GM19438 (cell line): ENCODE data around the gene RIPOR2.
"Not testable (repeated sequence)": the region's sequence is repeated elsewhere in the genome, so short reads cannot be mapped to it uniquely, and the experiment has no call there.

Source experiments
- ATAC-seq: cut with Tn5 transposase; IDR thresholded peaks from one replicate; pipeline ENCODE4 v1.9.1; 2021; ENCODE audit warnings: low read depth; ENCODE audit not compliant: unreplicated experiment

RIPOR2 gene

DNA sequence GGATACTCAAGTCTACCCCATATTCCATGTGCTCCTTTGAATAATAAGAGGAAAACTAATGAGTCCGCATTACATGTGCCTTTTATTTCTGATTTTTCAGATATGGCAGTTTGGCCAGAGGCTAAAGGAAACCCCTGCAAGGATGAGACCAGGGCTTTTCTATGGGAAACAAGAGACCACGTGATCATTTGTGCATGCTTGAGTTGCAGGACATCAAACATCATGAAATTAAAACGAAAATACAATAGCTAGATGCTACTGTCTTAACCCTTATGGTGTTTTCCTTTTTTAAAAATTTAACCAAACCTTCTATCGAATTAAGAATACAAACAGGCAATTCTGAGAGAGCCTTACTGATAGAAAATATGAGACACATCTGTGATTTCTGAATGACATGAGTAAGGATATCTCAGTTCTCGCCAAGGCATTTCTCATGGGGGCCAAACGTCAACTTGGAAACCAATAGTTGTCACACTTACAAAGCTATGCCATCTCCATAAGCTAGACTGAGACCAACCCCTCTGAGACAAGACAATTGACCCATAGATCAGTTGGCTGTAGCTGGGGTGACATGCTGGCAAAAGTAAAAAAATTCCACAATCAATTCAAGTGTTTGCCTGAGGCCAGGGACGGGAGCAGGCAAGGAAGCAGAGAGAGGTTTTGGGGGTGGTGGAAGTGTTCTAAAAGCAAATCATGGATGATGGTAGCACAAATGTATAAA, 52.8 kb downstream of the RIPOR2 start:
- ATAC-seq, result no peak

DNA sequence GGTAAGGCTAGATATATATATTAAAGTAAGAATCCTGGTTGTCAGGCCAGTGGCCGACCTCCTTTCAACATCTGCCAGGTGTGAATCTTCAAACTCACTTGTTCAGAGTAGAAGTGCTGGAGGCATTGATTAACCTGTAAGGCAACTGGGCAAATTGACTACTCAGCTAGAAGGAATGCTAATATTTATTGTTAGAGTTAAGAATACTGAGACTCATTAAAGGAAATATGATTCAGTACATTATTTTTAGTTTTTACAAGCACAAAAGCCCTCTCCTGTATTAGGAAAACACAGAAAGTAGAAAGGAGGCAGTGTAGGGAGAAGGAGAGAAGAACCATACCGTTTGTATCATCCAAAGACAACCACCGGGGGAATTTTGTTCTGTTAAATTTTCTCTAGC, 53.5 kb downstream of the RIPOR2 start:
- no peak for ATAC-seq

DNA sequence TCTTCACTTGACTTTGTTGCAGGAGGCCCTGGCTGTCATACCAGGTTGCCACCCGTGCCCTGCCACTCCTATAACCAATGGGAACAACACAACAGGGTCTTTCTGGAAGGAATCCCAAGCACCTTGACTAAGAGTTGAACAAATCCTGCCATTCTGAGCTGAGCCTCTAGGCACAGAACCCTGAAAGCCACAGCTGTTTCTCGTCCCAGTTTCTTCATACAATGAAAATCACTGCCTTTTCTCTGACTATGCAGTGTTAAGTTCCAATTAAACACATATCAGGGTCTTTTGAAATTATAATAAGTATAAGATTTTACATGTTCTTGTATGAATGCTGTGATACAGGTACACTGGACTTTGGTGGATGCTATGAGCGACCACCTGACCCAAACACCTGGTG, 54.4 kb downstream of the RIPOR2 start:
- no peak for ATAC-seq

DNA sequence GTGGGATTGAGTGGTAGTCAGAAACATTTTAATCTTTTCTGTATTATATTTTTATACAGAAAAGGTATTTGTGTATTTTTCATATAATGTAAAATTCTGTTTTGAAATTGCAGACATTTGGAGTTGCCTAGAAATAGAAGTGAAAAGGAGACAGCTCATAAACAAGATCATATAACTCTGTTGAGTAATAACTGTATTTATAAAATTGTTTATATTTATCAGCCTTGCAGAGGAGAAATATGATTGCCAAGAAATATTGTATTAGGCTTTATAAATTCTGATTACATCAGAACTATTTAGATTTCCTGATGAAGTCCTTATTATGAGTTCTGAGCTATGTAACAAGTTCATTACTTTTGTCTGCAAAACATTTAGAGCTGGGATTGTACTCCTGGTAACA, 55.3 kb downstream of the RIPOR2 start:
- no peak for ATAC-seq

- no peak for ATAC-seq
These were observed 56.4 kb downstream of the RIPOR2 start for GRCh38 chr6:24879351-24879750.

GRCh38 chr6:24877747-24878146, 58.0 kb downstream of the RIPOR2 start:
- ATAC-seq, result not testable (repeated sequence)

- ATAC-seq, result no peak
These were observed 59.0 kb downstream of the RIPOR2 start for GRCh38 chr6:24876499-24877465.

DNA sequence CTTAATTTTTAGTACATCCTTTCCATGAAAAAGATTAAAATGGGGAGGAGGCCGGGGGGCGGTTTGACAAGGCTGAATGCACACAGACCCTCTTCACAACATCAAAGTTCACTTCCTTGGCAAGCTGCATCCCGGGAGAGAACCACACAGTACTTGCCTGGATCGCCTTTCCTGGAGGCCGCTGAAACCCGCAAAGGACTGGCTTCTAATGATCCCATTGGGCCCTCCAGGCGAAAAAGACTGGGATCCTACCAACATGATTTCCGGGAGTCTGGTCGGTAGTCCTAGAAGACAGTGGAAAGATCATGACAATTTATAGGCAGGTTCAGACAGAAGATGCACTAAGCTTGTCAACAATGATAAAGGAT, 60.2 kb downstream of the RIPOR2 start:
- no peak for ATAC-seq

- ATAC-seq, result no peak
These were observed 60.8 kb downstream of the RIPOR2 start for GRCh38 chr6:24874776-24875533.

DNA sequence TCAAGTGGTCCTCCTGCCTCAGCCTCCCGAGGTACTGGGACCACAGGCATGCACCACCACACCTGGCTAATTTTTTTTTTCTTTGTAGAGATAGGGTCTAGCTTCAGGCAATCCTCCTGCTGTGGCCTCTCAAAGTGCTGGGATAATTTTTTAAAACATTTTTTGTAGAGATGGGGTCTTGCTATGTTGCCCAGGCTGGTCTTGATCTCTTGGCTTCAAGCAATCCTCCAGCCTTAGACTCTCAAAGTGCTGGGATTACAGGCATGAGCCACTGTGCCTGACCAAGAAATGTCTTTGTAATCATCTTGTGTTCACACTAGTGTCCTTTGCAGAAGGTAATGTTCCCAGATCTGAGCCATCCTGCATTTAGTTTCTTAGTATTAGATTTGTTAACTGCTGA, 61.6 kb downstream of the RIPOR2 start:
- no peak for ATAC-seq

DNA sequence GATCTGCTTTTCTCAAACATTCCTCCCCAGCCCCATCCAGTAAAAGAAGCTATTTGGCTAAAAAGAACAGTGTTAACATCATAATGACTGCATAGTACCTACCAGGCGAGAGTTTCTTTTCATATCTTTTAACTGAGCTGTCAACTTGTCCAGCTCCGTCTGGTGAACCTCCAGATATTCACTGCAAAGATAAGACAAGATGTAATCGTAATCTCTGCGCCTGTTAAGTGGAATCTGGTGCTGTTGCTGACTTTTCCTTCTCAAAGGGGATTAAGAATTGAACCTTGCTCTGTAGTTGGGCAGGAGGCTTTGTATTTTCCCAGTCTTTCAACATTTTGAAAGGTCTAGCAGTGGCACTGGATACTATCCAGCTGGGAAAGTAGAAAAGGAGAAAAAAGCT, 63.0 kb downstream of the RIPOR2 start:
- no peak for ATAC-seq

- no peak for ATAC-seq
These were observed 67.0 kb downstream of the RIPOR2 start for GRCh38 chr6:24868765-24869164.

- no peak for ATAC-seq
These were observed 68.6 kb downstream of the RIPOR2 start for GRCh38 chr6:24867104-24867703.

- no peak for ATAC-seq
These were observed 70.6 kb downstream of the RIPOR2 start for GRCh38 chr6:24865161-24865560.

- no peak for ATAC-seq
These were observed 71.4 kb downstream of the RIPOR2 start for GRCh38 chr6:24864343-24864742.

DNA sequence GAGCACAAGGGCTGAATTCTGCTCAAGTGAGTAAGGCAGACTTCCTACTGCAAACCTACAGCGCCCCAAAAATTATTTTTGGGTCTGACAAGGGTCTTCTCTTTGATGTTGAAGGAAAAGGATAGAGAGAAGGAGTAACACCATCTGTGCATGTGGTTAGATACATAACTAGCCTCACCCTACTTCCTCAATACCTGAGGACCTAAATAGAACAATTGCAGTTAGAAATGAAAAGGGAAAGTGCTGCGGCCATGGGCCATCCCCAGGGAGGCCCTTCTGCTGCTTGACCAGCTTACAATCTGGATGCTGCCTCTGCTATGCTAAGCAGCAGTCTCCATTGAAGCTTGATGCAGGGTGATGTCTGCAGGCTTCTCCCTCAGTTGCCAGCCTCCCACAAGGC, 73.8 kb downstream of the RIPOR2 start:
- ATAC-seq, result peak; percentile 65

DNA sequence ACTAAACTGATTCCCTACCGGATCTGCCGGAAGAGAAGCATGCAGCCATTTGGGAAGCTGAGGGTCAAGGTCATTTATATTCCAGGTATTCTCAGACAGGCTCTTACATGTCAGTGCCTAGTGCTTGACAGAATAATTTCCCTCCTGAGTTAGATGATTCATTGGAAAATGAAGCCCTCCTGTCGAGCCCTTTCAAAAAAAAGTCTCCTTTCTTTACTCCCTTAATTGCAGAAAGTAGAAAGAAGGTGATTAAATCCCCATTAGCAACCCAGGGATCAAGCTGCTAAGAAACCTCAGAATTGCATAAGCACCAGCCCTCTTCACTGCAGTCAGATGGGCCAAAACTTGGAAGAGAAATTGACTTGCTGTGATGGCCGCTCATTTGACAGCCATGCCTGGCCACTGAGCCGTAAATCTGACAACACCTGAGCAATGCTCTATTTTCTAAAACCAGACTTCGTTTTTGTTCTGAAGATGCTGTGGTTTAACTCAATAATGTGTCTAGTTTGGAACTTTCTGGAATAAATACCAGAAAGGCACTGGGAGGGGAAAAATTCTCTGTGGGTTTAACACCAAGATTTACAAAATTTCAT, 76.1 kb downstream of the RIPOR2 start:
- no peak for ATAC-seq

GRCh38 chr6:24859132-24859531, 76.6 kb downstream of the RIPOR2 start:
- no peak for ATAC-seq

GRCh38 chr6:24858177-24858653, 77.5 kb downstream of the RIPOR2 start:
- ATAC-seq, result peak; percentile 60
